ENCODE measurements around the gene PRXL2B. TPM values are rescaled to one million over a fixed set of nuclear protein-coding genes. Genes with fewer than 3 reads are reported as not detected.
"Not testable (repeated sequence)": the region's sequence is repeated elsewhere in the genome, so short reads cannot be mapped to it uniquely, and the experiment has no call there.

PRXL2B gene
- total and polyA plus RNA-seq, 2 experiments from 2014 or later = 25.5 to 44.0 TPM

DNA sequence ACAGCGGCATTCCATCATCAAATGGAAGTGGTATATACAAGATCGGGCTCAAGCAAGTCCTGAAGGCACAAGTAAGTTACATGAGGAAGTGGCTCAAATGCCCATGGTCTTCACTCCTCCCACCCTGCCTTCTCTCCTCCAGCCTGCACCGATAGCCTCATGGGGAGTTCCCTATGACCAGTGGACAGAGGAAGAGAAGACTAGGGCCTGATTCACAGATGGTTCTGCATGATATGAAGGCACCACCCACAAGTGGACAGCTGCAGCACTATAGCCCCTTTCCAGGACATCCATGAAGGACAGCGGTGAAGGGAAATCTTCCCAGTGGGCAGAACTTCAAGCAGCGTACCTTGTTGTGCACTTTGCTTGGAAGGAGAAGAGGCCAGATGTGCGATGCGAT lies 39.2 kb downstream of the PRXL2B start:
- DNase-seq (ENCODE audit: low spot score); H2AFZ ChIP-seq; H3K79me2 ChIP-seq (replicated peaks; ENCODE audit: insufficient read depth); H3K4me1 ChIP-seq (ENCODE audit: insufficient read depth); H3K4me1 Mint-ChIP-seq; H3K36me3 Mint-ChIP-seq (ENCODE audit: low read depth); H3K4me2 ChIP-seq; H3K27ac ChIP-seq (ENCODE audit: low read depth); H3K9me2 ChIP-seq (ENCODE audit: insufficient read depth); H3K4me3 ChIP-seq; H3K27ac Mint-ChIP-seq; H3F3A ChIP-seq (replicated peaks; ENCODE audit: low read depth); ATAC-seq; H4K20me1 ChIP-seq (replicated peaks; ENCODE audit: insufficient read depth); H3K36me3 ChIP-seq (ENCODE audit: insufficient read depth); H3K4me3 Mint-ChIP-seq: not testable (repeated sequence)
- H3K9me3 Mint-ChIP-seq = peaks cover 21% of the 10 kb centered on the region
- H3K27me3 ChIP-seq (ENCODE audit: insufficient read depth) = peaks cover 47% of the 10 kb centered on the region
- H3K27me3 Mint-ChIP-seq (ENCODE audit: insufficient read depth, low read depth, poor library complexity) = peaks cover 39% of the 10 kb centered on the region

DNA sequence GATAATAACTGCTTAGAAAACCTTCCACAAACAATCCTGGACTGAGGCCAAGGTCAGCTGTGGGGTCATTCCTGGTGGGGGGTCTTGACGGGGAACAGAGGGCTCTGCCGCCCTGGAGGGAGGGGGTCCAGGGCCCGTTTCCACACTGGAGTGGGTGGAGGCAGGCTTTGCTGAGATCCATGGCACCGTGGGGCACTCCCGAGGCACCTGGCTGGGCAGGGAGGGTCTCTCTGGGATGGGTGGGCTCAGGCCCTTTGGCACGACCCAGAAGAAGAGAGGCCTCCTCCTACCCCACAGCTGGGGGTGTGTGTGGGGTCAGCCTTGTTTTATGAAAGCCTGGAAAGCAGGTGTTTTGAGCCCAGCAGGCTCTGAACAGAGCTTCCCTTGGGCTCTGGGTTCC lies 41.2 kb downstream of the PRXL2B start:
- H3K4me3 Mint-ChIP-seq = peak overlapping the region; percentile 43; the same call in 2 of the 3 replicates
- Histone ChIP-seq H2AFZ (peak overlapping the region; percentile 85), H3K4me3 (peak overlapping the region; percentile 57), H3K79me2 (replicated peaks; ENCODE audit: insufficient read depth) (no peaks in the 10 kb centered on the region), H3K4me1 (ENCODE audit: insufficient read depth) (peaks cover 5% of the 10 kb centered on the region), H3K27me3 (ENCODE audit: insufficient read depth) (peaks cover 47% of the 10 kb centered on the region), H4K20me1 (replicated peaks; ENCODE audit: insufficient read depth) (no peaks in the 10 kb centered on the region), H3K4me2 (peak overlapping the region; percentile 75), H3K9me2 (ENCODE audit: insufficient read depth) (no peaks in the 10 kb centered on the region), H3K27ac (ENCODE audit: low read depth) (no peak overlapping the region), H3F3A (replicated peaks; ENCODE audit: low read depth) (peaks cover 10% of the 10 kb centered on the region; the same call in 1 of the 2 replicates), H3K36me3 (ENCODE audit: insufficient read depth) (no peaks in the 10 kb centered on the region)
- ATAC-seq (no peak), DNase-seq (ENCODE audit: low spot score) (no peak)
- H3K36me3 Mint-ChIP-seq (ENCODE audit: low read depth) = no peaks in the 10 kb centered on the region
- peaks cover 7% of the 10 kb centered on the region for H3K9me3 Mint-ChIP-seq
- H3K27ac Mint-ChIP-seq = no peak overlapping the region
- H3K4me1 Mint-ChIP-seq = peaks cover 12% of the 10 kb centered on the region
- TF ChIP-seq JUNB (IDR thresholded peaks at IDR 0.05; ENCODE audit: unreplicated experiment) (no peak), ZNF331 (CRISPR knock-in tag; IDR thresholded peaks at IDR 0.05; ENCODE audit: low read depth) (no peak), STAT1 (IDR thresholded peaks at IDR 0.05; ENCODE audit: unreplicated experiment) (no peak)
- TF ChIP-seq, protein P1, sequence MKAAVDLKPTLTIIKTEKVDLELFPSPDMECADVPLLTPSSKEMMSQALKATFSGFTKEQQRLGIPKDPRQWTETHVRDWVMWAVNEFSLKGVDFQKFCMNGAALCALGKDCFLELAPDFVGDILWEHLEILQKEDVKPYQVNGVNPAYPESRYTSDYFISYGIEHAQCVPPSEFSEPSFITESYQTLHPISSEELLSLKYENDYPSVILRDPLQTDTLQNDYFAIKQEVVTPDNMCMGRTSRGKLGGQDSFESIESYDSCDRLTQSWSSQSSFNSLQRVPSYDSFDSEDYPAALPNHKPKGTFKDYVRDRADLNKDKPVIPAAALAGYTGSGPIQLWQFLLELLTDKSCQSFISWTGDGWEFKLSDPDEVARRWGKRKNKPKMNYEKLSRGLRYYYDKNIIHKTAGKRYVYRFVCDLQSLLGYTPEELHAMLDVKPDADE (IDR thresholded peaks at IDR 0.05) = no peak
- peaks cover 55% of the 10 kb centered on the region for H3K27me3 Mint-ChIP-seq (ENCODE audit: insufficient read depth, low read depth, poor library complexity)

DNA sequence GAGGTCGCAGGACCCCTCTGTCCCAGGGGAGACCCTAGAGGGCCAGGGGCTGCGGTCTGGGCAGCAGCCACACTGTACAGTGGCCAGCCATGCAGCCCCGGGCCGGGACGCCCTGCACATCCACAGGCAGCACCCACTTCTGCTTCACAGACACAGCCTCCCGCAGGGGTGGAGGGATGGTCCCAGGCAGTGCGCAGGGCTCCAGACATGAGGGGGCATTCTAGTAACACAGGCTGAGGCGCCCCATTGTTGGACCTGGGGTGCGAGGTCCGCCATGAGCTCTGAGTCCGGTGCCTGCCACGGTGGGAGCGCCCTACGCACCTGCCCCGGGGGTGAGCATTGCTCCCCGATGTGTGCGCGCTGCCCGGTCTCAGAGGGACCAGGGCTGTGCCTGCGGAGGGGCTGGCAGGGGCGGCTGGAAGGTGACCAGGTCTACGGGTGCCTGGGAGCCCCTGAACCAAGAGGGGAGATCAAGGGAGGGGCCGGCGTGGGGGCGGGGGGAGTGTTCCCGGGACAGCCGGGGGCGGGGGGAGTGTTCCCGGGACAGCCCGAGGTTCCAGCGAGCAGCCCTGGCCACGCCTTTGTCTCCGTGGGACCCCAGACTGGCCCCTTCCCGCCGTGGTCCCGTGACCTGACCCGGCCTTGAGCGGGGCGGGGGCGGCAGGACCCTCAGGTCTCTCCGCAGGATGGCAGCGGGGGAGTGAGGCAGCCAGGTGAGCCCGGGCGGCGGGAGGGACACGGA lies 41.8 kb downstream of the PRXL2B start:
- Histone ChIP-seq H3K79me2 (replicated peaks; ENCODE audit: insufficient read depth) (no peaks in the 10 kb centered on the region), H3K4me3 (peak overlapping the region; percentile 57), H2AFZ (peak overlapping the region; percentile 85), H3F3A (replicated peaks; ENCODE audit: low read depth) (peaks cover 10% of the 10 kb centered on the region; the same call in 1 of the 2 replicates), H3K4me2 (peak overlapping the region; percentile 75), H3K27ac (ENCODE audit: low read depth) (no peak overlapping the region), H3K36me3 (ENCODE audit: insufficient read depth) (no peaks in the 10 kb centered on the region), H3K4me1 (ENCODE audit: insufficient read depth) (peaks cover 11% of the 10 kb centered on the region), H4K20me1 (replicated peaks; ENCODE audit: insufficient read depth) (no peaks in the 10 kb centered on the region), H3K9me2 (ENCODE audit: insufficient read depth) (no peaks in the 10 kb centered on the region), H3K27me3 (ENCODE audit: insufficient read depth) (peaks cover 47% of the 10 kb centered on the region)
- Mint-ChIP-seq H3K27me3 (ENCODE audit: insufficient read depth, low read depth, poor library complexity) (peaks cover 55% of the 10 kb centered on the region), H3K4me3 (peak overlapping the region; percentile 49; the same call in 2 of the 3 replicates), H3K27ac (no peak overlapping the region), H3K36me3 (ENCODE audit: low read depth) (no peaks in the 10 kb centered on the region), H3K4me1 (peaks cover 15% of the 10 kb centered on the region), H3K9me3 (peaks cover 7% of the 10 kb centered on the region)
- ATAC-seq (peak; percentile 31), DNase-seq (ENCODE audit: low spot score) (peak; percentile 32)
- TF ChIP-seq EZH2 (IDR thresholded peaks at IDR 0.05; ENCODE audit: low read depth, unreplicated experiment) = no peak
- no peak for TF ChIP-seq NANOG (IDR thresholded peaks at IDR 0.05; ENCODE audit: borderline replicate concordance)
- no peak for TF ChIP-seq ZNF331 (CRISPR knock-in tag; IDR thresholded peaks at IDR 0.05; ENCODE audit: low read depth)
- TF ChIP-seq STAT1 (IDR thresholded peaks at IDR 0.05; ENCODE audit: unreplicated experiment) = no peak
- no peak for TF ChIP-seq POLR2AphosphoS5 (IDR thresholded peaks at IDR 0.05; ENCODE audit: low read depth)
- TF ChIP-seq, protein P2, sequence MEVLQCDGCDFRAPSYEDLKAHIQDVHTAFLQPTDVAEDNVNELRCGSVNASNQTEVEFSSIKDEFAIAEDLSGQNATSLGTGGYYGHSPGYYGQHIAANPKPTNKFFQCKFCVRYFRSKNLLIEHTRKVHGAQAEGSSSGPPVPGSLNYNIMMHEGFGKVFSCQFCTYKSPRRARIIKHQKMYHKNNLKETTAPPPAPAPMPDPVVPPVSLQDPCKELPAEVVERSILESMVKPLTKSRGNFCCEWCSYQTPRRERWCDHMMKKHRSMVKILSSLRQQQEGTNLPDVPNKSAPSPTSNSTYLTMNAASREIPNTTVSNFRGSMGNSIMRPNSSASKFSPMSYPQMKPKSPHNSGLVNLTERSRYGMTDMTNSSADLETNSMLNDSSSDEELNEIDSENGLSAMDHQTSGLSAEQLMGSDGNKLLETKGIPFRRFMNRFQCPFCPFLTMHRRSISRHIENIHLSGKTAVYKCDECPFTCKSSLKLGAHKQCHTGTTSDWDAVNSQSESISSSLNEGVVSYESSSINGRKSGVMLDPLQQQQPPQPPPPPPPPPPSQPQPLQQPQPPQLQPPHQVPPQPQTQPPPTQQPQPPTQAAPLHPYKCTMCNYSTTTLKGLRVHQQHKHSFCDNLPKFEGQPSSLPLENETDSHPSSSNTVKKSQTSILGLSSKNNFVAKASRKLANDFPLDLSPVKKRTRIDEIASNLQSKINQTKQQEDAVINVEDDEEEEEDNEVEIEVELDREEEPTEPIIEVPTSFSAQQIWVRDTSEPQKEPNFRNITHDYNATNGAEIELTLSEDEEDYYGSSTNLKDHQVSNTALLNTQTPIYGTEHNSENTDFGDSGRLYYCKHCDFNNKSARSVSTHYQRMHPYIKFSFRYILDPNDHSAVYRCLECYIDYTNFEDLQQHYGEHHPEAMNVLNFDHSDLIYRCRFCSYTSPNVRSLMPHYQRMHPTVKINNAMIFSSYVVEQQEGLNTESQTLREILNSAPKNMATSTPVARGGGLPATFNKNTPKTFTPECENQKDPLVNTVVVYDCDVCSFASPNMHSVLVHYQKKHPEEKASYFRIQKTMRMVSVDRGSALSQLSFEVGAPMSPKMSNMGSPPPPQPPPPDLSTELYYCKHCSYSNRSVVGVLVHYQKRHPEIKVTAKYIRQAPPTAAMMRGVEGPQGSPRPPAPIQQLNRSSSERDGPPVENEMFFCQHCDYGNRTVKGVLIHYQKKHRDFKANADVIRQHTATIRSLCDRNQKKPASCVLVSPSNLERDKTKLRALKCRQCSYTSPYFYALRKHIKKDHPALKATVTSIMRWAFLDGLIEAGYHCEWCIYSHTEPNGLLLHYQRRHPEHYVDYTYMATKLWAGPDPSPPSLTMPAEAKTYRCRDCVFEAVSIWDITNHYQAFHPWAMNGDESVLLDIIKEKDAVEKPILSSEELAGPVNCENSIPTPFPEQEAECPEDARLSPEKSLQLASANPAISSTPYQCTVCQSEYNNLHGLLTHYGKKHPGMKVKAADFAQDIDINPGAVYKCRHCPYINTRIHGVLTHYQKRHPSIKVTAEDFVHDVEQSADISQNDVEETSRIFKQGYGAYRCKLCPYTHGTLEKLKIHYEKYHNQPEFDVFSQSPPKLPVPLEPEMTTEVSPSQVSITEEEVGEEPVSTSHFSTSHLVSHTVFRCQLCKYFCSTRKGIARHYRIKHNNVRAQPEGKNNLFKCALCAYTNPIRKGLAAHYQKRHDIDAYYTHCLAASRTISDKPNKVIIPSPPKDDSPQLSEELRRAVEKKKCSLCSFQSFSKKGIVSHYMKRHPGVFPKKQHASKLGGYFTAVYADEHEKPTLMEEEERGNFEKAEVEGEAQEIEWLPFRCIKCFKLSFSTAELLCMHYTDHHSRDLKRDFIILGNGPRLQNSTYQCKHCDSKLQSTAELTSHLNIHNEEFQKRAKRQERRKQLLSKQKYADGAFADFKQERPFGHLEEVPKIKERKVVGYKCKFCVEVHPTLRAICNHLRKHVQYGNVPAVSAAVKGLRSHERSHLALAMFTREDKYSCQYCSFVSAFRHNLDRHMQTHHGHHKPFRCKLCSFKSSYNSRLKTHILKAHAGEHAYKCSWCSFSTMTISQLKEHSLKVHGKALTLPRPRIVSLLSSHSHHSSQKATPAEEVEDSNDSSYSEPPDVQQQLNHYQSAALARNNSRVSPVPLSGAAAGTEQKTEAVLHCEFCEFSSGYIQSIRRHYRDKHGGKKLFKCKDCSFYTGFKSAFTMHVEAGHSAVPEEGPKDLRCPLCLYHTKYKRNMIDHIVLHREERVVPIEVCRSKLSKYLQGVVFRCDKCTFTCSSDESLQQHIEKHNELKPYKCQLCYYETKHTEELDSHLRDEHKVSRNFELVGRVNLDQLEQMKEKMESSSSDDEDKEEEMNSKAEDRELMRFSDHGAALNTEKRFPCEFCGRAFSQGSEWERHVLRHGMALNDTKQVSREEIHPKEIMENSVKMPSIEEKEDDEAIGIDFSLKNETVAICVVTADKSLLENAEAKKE (CRISPR knock-in tag; IDR thresholded peaks at IDR 0.05) = no peak
